ENCODE data around the gene C16orf95. TPM values are rescaled to one million over a fixed set of nuclear protein-coding genes. Genes with fewer than 3 reads are reported as not detected.

C16orf95 gene
- total RNA-seq, 3 donors from 2014 or later: 2.0 to 3.8 TPM; not detected in 1

DNA sequence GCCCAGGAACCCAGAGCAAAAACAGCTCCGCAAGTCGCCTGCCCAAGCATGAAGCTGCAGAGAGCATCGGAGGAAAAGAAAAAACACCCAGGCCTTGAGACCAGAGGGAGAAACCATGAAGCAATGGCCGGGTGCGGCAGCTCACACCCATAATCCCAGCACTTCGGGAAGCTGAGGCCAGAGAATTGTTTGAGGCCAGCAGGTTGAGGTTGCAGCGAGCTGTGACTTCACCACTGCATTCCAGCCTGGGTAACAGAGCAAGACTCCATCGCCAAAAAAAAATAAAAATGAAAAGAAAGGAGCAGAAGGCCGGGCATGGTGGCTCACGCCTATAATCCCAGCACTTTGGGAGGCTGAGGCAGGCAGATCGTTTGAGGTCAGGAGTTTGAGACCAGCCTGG, 40.3 kb downstream of the C16orf95 start:
- no peak overlapping the region for H3K27ac ChIP-seq
- intact Hi-C loops (cut with DNase I; ENCODE audit: low total_unique reads): no loop called here

DNA sequence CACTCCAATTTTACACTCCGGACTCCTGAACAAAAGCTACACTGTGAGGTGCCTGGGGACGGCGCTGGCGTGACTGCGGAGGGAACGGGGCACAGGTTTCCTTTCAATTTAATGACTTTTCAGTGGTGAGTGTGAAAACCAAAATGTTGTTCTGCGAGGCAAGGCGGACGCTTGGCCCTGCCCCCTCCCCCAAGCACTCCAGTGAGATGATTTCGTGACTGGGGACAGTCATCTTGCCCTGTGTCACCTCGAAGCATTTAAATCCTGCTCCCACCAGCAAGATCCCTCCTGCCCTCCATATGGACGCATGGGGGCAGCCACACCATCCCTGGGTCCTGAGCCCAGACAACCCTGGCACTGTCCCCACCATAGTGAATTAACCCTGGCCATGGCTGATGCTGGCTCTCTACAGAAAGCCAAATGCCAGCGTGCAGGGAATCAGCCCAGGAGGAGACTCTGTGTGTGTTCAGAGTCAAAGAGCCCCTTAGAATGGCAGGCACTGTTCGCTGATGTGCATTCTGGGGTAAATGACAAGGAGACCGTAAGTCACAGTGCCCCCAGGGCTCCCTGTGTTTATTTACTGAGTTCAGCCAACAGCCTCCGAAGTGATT, 41.0 kb downstream of the C16orf95 start:
- Histone ChIP-seq H3K27me3 (no peaks in the 10 kb centered on the region), H3K4me1 (no peaks in the 10 kb centered on the region), H3K4me3 (no peak overlapping the region), H3K36me3 (no peaks in the 10 kb centered on the region), H3K27ac (no peak overlapping the region), H3K9me3 (no peaks in the 10 kb centered on the region)
- intact Hi-C loops (cut with DNase I; ENCODE audit: low total_unique reads): no loop called here
- TF ChIP-seq, protein P1, sequence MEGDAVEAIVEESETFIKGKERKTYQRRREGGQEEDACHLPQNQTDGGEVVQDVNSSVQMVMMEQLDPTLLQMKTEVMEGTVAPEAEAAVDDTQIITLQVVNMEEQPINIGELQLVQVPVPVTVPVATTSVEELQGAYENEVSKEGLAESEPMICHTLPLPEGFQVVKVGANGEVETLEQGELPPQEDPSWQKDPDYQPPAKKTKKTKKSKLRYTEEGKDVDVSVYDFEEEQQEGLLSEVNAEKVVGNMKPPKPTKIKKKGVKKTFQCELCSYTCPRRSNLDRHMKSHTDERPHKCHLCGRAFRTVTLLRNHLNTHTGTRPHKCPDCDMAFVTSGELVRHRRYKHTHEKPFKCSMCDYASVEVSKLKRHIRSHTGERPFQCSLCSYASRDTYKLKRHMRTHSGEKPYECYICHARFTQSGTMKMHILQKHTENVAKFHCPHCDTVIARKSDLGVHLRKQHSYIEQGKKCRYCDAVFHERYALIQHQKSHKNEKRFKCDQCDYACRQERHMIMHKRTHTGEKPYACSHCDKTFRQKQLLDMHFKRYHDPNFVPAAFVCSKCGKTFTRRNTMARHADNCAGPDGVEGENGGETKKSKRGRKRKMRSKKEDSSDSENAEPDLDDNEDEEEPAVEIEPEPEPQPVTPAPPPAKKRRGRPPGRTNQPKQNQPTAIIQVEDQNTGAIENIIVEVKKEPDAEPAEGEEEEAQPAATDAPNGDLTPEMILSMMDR (IDR thresholded peaks at IDR 0.05): no peak
- TF ChIP-seq POLR2AphosphoS5 (IDR thresholded peaks at IDR 0.05) (no peak), POLR2A (IDR thresholded peaks at IDR 0.05) (no peak)
- no peak for DNase-seq (ENCODE audit: low spot score in 2 of 2)

More for the DNA sequence above, 40.3 kb downstream of the C16orf95 start:
- Histone ChIP-seq H3K9me3 (no peaks in the 10 kb centered on the region), H3K36me3 (no peaks in the 10 kb centered on the region), H3K27me3 (no peaks in the 10 kb centered on the region), H3K4me3 (no peak overlapping the region), H3K4me1 (no peaks in the 10 kb centered on the region)
- no peak for TF ChIP-seq POLR2AphosphoS5 (IDR thresholded peaks at IDR 0.05)
- TF ChIP-seq, protein P1 (IDR thresholded peaks at IDR 0.05): no peak
- no peak for TF ChIP-seq POLR2A (IDR thresholded peaks at IDR 0.05)
- no peak for DNase-seq (ENCODE audit: low spot score in 2 of 2)

GRCh38 chr16:87274794-87275193, 42.4 kb downstream of the C16orf95 start:
- no peaks in the 10 kb centered on the region for H3K27me3 ChIP-seq
- intact Hi-C loops (cut with DNase I; ENCODE audit: low total_unique reads): no loop called here
- no peak for DNase-seq (ENCODE audit: low spot score in 2 of 2)
- H3K4me3 ChIP-seq: no peak overlapping the region
- no peaks in the 10 kb centered on the region for H3K4me1 ChIP-seq
- H3K36me3 ChIP-seq: no peaks in the 10 kb centered on the region
- no peak for TF ChIP-seq POLR2AphosphoS5 (IDR thresholded peaks at IDR 0.05)
- no peak for TF ChIP-seq POLR2A (IDR thresholded peaks at IDR 0.05)
- TF ChIP-seq, protein P1 (IDR thresholded peaks at IDR 0.05): no peak
- H3K27ac ChIP-seq: no peak overlapping the region
- no peaks in the 10 kb centered on the region for H3K9me3 ChIP-seq

DNA sequence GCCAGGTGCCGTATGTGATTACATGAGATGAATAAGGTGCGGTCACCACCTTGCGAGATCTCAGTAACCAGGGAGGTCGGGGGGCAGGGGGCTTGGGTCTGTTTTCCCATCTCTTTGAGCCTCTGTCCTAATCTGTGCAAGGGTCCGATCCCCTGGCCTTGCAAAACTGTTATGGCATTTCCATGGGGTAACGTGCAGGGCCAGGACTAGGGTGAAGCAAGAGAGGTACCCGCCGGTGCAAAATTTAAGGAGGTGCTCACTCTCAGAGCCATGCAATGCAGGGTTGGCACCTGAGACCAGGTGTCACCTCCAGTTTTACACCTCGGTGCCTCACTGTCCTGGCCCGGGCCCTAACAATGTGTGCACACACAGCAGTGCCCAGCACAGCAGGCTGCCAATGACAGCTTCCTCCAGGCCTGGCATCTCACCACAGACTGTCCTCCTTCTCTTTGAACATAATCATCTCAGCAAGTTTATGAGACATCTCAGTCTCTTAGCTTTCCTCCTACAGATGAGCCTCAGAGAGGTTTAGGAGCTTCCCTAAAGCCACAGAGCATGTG, 43.6 kb downstream of the C16orf95 start:
- intact Hi-C loops (cut with DNase I; ENCODE audit: low total_unique reads): no loop called here
- TF ChIP-seq, protein P1 (IDR thresholded peaks at IDR 0.05): no peak
- TF ChIP-seq POLR2AphosphoS5 (IDR thresholded peaks at IDR 0.05) (no peak), POLR2A (IDR thresholded peaks at IDR 0.05) (no peak)
- H3K27me3 ChIP-seq: no peaks in the 10 kb centered on the region
- H3K4me1 ChIP-seq: no peaks in the 10 kb centered on the region
- H3K4me3 ChIP-seq: no peak overlapping the region
- H3K36me3 ChIP-seq: no peaks in the 10 kb centered on the region
- no peak overlapping the region for H3K27ac ChIP-seq
- no peaks in the 10 kb centered on the region for H3K9me3 ChIP-seq
- no peak for DNase-seq (ENCODE audit: low spot score in 2 of 2)

- Histone ChIP-seq H3K36me3 (no peaks in the 10 kb centered on the region), H3K4me1 (no peaks in the 10 kb centered on the region), H3K9me3 (no peaks in the 10 kb centered on the region), H3K27me3 (no peaks in the 10 kb centered on the region), H3K27ac (no peak overlapping the region), H3K4me3 (no peak overlapping the region)
- intact Hi-C loops (cut with DNase I; ENCODE audit: low total_unique reads): no loop called here
- no peak for DNase-seq (ENCODE audit: low spot score in 2 of 2)
- TF ChIP-seq POLR2A (IDR thresholded peaks at IDR 0.05): no peak
- TF ChIP-seq, protein P1 (IDR thresholded peaks at IDR 0.05): no peak
- TF ChIP-seq POLR2AphosphoS5 (IDR thresholded peaks at IDR 0.05): no peak
Measured at GRCh38 chr16:87271256-87271655, 45.9 kb downstream of the C16orf95 start.
